22Rv1 (cell line): ENCODE results near the gene CFAP68.

Source experiments
- H3K27ac ChIP-seq: fragments of 450-650 bp; 2 replicates; pipeline ENCODE4 v1.5.1; 2017
- CTCF ChIP-seq: fragments of 450-650 bp; IDR thresholded peaks from 2 replicates; pipeline ENCODE4 v1.5.1; 2017; ENCODE audit warnings: mild to moderate bottlenecking
- ZFX ChIP-seq: fragments of 450-650 bp; IDR thresholded peaks from 2 replicates; pipeline ENCODE4 v1.6.1; 2017; ENCODE audit warnings: antibody characterized with exemption, borderline replicate concordance

Gene CFAP68

GRCh38 chr11:111886032-111886431 lies 6.7 kb downstream of the CFAP68 start:
- no peak overlapping the region for H3K27ac ChIP-seq
- TF ChIP-seq CTCF (no peak), ZFX (no peak)

- H3K27ac ChIP-seq: no peak overlapping the region
- TF ChIP-seq ZFX: no peak
- no peak for TF ChIP-seq CTCF
These were observed 7.5 kb downstream of the CFAP68 start for GRCh38 chr11:111886844-111887243.

GRCh38 chr11:111905411-111905810 lies 26.1 kb downstream of the CFAP68 start:
- H3K27ac ChIP-seq: no peak overlapping the region
- TF ChIP-seq ZFX (no peak), CTCF (no peak)

GRCh38 chr11:111906680-111907079 lies 27.3 kb downstream of the CFAP68 start:
- no peak overlapping the region for H3K27ac ChIP-seq
- TF ChIP-seq CTCF (no peak), ZFX (no peak)

GRCh38 chr11:111908639-111909305 lies 29.4 kb downstream of the CFAP68 start:
- no peak for TF ChIP-seq CTCF
- no peak for TF ChIP-seq ZFX
- H3K27ac ChIP-seq: no peak overlapping the region

- TF ChIP-seq ZFX (no peak), CTCF (no peak)
- no peak overlapping the region for H3K27ac ChIP-seq
These were observed 30.0 kb downstream of the CFAP68 start for GRCh38 chr11:111909378-111909777.

- H3K27ac ChIP-seq: no peak overlapping the region
- no peak for TF ChIP-seq CTCF
- no peak for TF ChIP-seq ZFX
These were observed 31.6 kb downstream of the CFAP68 start for GRCh38 chr11:111910676-111911562.
